COLO829 (cell line): ENCODE measurements around the gene PIGX.

ENCODE experiments used
- DNase-seq: peaks from one replicate; pipeline ENCODE4 v3.0.0; 2012; ENCODE audit warnings: low spot score

Gene PIGX

DNA sequence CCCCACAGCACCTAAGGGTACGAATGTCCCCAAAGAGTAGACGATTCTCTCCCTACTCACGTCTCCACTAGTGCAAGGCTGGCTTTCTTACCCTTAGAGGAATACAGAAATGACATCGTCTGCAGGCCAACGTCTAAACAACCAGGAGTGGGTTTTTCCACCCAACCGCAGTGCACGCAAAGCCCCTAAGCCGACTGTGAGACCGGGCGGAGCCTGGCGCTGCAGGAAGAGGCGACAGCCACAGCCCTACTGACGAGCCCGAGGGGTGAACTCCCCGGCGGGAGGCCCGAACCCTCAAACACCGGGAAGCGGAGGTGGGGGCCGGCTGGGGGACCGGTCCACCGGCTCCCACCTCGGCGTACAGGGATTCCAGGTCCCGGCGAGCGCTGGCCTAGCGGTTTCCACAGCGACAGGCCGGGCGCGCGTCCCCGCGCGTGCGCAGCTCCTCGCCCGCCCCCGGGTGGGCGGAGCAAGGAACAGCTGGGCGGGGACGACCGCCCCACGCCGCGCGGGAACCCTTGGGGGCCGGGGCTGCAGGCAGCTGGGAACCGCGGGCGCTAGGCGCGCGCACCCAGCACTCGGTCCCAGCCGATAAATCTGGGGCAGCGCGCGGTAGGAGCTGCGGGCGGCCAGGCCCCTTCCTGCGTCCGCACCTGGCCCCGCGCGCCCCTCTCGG, at the start of gene PIGX, which contains the start of gene CEP19:
Gene PIGX (plus strand): TSS at position 540 of the 676 bp plus-strand sequence.
Gene CEP19 (minus strand): TSS at position 413 of the 676 bp plus-strand sequence. CDS start 3,593 bp downstream, outside the sequence.
- peak; percentile 96 for DNase-seq

DNA sequence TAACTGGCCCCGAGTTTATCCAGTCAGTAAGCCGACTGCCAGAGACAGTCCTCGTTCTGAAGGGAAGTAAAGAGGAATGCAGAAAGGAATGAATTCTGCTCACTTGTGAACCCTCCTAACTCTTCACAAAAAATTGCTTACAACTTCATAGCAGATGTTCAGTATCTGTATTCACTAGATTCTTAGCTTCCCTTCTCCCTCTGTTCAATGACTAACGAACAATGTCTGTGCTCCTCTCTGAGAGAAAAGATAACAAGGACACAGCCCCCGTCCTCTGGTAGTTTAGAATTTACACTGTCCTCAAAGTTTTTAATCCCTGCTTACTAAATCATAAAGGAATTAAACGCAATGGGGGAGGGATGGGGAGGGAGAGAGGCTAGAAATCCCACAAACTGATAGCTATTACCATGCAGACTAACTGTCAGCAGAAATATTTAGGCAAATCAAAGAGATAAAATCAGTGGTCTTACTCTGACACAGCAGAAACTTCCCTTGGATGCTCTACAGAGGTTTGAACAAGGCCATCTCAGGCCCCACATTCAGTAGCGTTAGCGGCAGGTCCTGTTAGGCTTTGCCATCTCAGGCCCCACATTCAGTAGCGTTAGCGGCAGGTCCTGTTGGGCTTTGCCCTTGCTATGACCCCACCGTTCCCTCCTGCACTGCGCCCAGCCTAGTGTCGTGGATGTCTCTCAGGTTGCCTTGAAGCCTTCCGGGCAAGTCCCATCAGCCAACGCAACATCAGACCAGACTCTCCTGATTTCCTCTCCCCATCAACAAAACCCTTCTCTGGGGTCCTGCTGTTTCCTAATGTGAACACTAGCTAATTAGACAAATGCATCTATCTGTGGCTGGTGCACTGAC, 49.2 kb upstream of the PIGX start:
- DNase-seq, result no peak

DNA sequence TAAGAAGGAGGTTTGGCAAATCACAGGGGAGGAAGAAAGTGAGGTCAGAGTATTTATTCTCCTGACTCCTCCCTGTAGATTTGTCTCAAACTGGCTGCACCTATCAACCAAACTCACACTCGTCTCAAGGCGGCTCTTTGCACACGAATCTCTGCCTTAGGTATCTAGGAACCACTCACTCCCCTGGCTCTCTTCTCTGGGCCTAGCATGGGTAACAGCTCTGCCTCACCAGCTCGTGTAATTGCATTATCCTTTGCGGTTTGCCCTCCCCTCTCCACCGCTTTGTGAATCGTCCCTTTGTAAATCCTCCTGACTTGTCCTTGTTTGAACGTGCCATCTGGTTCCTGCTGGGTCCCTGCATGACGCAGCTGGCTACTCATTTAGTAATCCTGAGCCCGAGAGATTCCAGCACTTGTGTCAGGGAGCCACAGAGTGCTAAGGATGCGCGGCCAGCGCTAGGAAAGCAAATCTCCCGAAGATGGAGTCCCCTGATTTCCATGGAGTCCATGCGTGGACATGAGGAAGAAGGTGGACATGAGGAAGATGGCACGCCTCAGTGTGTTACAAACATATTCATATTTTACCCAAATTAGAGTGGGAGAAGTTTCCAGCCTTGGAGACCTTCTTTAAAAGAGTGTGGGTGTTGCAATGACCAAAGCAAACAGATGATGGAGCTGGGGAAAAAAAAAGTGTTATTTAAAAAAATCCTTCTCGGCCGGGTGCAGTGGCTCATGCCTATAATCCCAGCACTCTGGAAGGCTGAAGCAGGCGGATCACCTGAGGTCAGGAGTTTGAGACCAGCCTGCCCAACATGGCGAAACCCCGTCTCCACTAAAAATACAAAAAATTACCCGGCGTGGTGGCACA, 45.9 kb upstream of the PIGX start:
- DNase-seq, result peak; percentile 82

DNA sequence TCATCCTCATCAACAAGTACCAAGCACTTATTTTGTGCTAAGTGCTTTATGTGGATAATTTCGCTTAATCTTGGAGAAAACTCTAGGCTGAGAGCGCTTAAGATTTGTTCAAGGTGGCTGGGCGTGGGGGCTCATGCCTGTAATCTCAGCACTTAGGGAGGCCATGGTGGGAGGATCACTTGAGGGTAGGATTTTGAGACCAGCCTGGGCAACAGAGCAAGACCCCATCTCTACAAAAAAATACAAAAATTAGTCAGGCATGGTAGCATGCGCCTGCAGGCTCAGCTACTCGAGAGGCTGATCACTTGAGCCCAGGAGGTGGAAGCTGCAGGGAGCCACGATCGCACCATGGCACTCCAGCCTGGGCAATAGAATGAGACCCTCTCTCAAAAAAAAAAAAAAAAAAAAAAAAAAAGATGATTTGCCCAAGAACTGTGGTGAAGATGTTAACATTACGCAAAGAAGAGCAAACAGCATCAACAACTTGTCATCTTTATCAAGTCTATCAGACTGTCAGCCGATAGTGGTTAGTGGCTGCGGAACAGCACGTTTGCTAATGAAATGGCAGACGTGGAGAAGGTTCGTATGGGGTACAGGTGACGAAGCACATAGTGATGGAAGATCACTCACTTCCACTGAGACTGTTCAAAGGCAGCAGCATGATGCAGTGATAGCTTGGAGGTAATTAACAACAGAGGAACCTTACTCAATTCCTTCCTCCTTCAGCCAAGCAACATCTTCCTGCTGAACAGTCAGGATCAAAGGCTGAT, 44.9 kb upstream of the PIGX start:
- DNase-seq, result no peak

DNA sequence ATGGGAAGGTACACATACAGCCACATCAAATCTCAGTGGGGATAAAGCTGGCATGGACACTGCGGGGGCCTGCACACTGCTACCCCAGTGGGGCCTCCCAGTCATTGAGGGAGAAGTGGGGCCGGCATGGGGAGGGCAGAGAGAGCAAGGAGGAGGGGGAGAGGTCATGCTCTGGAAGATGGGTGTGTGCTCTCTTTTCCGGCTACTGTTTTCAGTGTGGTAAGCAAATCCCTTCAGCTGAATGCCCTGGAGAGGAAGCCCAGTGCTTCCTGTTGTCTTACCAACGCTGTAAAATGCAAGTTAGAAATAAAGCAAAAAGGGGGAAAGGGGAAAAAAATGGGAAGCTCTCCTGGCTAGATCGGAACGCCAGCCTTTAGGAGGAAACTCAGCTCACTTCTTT, 41.8 kb upstream of the PIGX start:
- no peak for DNase-seq

DNA sequence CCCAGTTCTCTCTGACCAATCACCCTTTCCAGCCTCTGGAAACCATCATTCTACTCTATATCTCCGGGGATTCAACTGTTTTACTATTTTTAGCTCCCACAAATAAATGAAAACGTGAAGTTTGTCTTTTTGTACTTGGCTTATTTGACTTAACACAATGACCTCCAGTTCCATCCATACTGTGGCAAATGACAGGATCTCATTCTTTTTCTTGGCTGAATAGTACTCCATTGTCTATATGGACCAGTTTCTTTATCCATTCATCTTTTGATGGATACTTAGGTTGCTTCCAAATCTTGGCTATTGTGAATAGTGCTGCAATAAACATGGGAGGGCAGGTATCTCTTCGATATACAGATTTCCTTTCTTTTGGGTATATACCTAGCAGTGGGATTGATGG, 38.5 kb upstream of the PIGX start:
- DNase-seq, result no peak

DNA sequence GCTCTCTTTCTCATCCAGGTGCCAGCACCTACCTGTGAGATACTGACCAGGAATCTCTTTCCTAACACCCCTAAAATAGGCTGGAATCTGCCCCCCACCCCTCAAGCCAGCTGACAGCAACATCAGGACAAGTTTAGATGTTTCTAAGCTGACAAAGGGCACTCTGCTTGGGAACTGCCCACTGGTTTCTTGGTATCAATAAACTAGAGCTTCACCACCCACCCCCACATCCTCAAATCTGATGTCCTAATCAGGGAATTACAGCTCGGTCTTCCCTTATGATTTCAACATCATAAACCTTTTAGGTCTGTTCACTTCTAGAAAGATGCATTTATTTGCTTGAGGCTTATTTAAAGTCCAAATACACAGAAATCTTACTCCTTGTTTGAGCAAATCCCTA, 34.8 kb upstream of the PIGX start:
- DNase-seq, result no peak

DNA sequence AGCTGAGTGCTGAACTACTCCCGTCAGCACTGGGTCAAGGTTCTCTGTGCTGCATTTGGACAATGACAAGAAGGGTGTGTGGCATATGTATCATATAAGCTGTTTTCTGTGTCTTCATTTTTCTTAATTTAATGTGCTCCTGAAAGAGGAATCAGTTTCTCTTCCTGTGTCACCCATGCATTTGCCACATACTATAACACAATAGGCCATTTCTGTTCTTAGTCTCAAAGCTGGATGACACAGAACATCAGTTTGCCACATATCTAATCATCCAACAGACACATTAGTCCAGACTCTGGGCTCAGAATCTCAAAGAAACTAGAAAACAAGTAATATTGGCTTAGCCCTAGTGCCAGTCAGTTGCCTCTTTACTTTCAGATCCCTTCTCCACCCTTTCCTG, 34.2 kb upstream of the PIGX start:
- DNase-seq, result no peak

DNA sequence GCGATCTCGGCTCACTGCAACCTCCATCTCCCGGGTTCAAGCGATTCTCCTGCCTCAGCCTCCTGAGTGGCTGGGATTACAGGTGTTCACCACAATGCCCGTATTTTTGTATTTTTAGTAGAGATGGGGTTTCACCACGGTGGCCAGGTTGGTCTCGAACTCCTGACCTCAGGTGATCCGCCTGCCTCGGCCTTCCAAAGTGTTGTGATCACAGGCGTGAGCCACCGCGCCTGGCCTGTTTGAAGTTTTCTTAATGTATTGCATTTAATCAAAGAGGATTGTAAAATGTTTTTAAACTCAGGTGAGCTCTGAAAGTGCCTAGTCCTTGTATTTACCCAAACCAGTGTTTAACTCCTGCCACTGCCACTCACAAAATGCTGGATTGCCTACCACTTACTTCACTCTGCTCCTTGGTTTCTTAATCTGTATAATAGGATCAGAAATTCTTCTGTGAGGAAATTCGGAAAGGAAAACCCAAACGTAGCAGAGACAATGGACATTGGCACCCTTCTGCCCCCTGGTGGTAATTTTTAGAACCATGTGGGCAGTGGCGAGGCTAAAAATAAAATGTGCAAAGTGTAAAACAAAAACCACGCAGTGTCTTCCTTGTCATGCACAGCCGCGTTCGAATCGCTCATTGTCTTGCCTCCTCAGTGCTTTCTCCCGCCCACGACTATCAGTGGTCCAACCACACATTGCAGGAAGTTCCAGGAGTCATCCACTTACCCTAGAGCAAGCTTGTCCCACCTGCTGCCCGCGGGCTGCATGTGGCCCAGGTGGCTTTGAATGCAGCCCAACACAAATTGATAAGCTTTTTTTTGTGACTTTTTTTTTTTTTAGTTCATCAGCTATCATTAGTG, 27.4 kb upstream of the PIGX start:
- peak; percentile 69 for DNase-seq

DNA sequence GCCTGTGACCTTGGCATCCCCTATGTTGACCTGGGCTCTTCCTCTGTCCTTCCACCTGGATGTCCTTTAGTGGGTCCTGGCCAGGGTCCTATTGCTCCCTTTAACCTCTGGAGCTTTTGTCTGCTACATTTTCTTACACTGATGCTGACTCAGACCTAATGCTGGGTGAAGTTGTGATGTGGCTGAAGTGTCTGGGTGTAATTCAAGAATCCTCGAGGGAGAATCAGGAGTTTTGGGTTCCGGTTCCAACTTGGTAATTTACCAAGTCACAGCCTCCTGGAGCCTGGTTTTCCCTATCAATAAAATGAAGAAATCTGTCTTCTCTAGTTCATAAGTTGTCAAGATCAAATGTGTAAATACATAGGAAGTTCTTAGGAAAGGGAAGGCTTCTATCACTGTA, 25.7 kb upstream of the PIGX start:
- no peak for DNase-seq

DNA sequence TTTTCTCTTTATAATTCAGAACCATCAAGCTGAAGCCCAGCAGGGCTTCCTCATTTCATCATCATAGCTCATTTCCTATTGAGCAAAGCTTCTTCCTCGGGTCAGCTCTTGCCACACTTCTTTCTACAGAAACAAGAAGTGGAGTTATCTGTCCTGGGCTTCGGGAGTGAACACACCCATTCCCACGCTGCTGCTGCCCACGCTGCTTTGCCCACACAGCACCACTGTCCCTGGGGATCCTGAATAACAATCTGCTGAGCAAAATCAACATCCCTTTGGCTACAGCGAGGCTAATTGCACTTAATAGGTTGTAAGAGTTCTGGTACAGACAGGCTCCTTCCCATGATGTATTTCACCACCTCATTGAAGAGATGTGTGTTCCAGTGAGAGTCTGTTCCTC, 23.8 kb upstream of the PIGX start:
- peak; percentile 48 for DNase-seq

DNA sequence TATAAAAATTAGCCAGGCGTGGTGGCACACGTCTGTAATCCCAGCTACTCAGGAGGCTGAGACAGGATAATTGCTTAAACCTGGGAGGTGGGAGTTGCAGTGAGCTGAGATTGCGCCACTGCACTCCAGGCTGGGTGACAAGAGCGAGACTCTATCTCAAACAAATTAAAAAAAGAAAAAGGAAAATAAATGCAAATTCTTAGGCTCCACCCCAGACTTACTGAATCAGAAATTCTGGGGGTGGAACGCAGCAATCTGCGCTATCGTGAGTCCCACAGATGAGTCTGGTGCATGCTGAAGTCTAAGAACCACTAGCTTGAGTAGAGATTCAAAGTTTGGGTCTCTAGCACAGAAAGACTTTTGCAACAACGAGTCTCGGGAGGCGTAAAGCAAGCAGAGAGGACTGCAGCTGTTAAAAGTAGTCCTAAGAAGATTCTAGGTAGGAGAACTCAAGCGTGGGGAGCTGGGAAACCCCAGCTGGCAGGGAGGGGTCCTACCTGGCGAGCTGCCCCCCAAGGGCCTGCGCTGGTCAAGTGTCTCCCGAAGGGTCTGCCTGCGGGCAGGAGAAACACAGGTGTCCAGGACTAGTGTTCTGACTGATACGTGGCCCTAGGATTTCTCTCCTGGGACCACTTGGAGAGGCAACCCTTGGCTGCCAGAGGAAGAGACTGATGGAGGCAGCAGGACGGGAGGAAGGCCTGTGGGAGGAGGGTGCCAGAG, 22.1 kb upstream of the PIGX start:
- DNase-seq, result no peak

DNA sequence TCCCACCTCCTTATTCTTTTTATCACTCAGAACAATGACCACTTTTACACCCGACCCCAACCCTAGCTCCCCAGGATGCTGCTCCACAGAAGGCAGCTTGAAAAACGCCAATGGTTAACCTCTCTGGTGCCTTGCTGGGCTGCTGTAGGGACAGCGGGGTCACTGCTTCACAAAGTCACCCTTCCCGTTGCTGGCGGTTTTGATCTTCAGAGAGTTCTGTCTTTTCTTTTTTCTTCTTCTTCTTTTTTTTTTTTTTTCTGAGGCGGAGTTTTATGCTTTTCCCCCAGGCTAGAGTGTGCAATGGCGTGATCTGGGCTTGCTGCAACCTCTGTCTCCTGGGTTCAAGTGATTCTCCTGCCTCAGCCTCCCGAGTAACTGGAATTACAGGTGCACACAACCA, 20.8 kb upstream of the PIGX start:
- no peak for DNase-seq

DNA sequence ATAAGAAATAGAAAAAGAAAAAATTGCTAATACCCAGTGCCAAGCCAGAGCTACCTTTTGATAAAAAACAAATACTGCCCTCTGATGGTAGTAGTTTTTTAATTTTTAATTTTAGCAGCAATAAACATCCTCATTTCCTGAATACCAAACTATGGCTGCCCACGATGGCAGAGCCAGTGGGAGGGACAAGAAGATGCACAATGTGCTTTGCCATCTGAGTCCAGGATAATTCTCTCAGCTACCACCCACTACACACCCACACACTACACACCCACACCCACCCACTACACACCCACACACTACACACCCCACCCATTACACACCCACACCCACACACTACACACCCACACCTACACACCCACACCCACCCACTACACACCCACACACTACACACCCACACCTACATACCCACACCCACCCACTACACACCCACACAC, 18.0 kb upstream of the PIGX start:
- DNase-seq, result peak; percentile 63

DNA sequence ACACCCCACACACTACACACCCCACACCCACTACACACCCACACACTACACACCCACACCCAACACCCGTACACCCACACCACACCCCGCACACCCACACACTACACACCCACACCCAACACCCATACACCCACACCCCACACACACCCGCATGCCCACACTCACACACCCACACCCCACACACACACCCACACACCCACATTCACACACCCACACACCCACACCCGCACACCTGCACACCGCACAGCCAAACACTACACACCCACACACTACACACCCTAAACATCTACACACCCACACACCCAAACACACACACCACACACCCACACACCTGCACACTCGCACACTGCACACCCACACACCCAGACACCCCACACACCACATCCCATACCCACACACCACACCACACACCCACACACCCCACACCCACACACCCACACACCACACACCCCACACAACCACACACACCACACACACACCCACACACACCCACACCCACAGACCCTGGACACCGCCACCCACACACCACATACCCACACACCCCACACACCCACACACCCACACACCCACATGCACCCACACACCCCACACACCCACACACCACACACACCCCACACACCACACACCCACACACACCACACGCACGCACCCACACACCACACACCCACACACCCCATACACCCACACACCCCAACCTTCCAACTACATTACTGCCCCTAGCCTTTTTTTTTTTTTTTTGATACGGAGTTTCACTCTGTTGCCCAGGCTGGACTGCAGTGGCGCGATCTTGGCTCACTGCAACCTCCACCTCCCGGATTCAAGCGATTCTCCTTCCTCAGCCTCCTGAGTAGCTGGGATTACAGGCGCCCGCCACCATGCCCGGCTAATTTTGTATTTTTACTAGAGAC, 17.0 kb upstream of the PIGX start:
- no peak for DNase-seq

DNA sequence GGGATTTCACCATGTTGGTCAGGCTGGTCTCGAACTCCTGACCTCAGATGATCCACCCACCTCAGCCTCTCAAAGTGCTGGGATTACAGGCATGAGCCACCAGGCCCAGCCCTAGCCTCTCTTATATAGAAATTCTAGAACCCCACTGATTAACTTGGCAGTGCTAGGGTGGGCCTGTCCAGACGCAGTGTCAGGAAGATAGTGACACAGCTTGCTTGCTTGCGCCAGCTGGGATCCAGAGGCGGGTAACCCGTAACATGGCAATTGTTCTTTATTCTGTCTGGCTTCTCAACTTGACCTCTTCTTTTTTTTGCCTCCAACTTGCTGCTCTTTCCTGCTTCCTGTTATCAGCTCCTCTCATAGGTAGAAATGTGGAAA, 16.3 kb upstream of the PIGX start:
- DNase-seq, result no peak

DNA sequence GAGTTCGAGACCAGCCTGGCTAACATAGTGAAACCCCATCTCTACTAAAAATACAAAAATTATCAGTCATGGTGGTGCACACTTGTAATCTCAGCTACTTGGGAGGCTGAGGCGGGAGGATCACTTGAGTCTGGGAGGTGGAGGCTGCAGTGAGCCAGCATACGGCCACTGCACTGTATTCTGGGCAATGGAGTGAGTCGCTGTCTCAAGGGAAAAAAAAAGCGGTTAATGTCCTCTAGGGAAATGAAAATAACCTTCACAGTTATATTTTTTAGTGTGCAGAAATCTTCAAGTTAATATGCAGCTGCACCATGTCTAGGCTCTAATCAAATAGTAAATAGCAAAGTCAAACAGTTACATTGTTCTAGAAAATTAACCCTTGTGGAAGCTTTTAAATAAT, 14.9 kb upstream of the PIGX start:
- no peak for DNase-seq

DNA sequence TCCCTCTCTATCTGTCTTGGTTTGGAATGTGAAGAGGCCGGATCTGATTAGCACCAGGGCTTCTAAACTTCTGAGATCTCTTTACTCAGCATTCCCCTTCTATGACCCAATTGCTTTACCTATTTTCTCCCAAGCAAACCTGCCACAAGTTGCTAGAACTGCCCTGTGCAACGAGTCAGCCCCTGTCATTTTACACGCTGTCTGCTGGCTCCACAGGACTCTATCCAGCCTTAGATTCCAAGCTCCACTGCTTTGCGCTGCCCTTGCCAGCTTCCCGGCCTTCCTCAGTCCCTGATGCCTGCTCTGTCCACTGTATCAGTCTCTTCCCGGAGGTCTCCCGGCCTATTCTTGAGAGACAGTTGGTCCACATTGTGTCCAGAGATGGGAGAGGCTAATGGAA, 12.4 kb upstream of the PIGX start:
- no peak for DNase-seq

DNA sequence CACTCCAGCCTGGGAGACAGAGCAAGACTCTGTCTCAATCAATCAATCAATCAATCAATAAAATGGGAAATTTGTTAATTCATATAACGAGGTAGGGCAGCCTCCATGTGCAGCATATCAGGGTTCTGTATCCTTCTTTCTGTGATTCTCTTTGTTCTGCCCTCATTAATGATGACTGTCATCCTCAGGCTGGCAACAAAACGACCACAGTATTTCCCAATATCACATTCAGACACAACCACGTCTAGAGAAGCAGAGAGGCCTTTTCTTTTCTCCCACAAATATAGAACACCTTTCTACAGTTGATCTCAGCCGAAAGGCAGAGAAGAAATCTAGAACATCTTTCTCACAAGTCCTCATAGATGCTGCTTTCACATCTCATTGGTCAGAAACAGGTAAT, 11.4 kb upstream of the PIGX start:
- DNase-seq, result no peak
